H9 (cell line): Measurements from ENCODE around the gene SFTPA2. TPM values are rescaled to one million over a fixed set of nuclear protein-coding genes. Genes with fewer than 3 reads are reported as not detected.
"Not testable (repeated sequence)": the region's sequence is repeated elsewhere in the genome, so short reads cannot be mapped to it uniquely, and the experiment has no call there.

Experiments used
- DNase-seq: peaks from one replicate; pipeline ENCODE4 v3.0.0-alpha.2; 2017
- H2AFZ ChIP-seq: one replicate; pipeline ENCODE4 v1.6.1; 2013; ENCODE audit warnings: mild to moderate bottlenecking, low read length, control low read depth, moderate library complexity
- H2AK5ac ChIP-seq: 2 replicates; pipeline ENCODE4 v1.6.1; 2013; ENCODE audit warnings: low read length, control low read depth, mixed read lengths; ENCODE audit not compliant: insufficient read length
- H2BK120ac ChIP-seq: one replicate; pipeline ENCODE4 v1.6.1; 2013; ENCODE audit warnings: low read depth, mild to moderate bottlenecking, low read length, control low read depth, inconsistent platforms; ENCODE audit not compliant: poor library complexity, severe bottlenecking
- H2BK12ac ChIP-seq: 2 replicates; pipeline ENCODE4 v1.6.1; 2013; ENCODE audit warnings: low read length, control low read depth, mixed read lengths, low read depth; ENCODE audit not compliant: insufficient read length
- H2BK15ac ChIP-seq: 2 replicates; pipeline ENCODE4 v1.6.1; 2013; ENCODE audit warnings: low read depth, low read length, control low read depth
- H2BK20ac ChIP-seq: one replicate; pipeline ENCODE4 v1.6.1; 2013; ENCODE audit warnings: low read depth, mild to moderate bottlenecking, low read length, control low read depth, inconsistent platforms; ENCODE audit not compliant: poor library complexity, severe bottlenecking
- H2BK5ac ChIP-seq: 2 replicates; pipeline ENCODE4 v1.6.1; 2013; ENCODE audit warnings: low read length, control low read depth, mixed read lengths; ENCODE audit not compliant: insufficient read length
- H3K14ac ChIP-seq: 2 replicates; pipeline ENCODE4 v1.6.1; 2013; ENCODE audit warnings: low read length, control low read depth; ENCODE audit not compliant: insufficient read depth
- H3K18ac ChIP-seq: 2 replicates; pipeline ENCODE4 v1.6.1; 2013; ENCODE audit warnings: low read depth, mild to moderate bottlenecking, mixed read lengths, low read length, control low read depth; ENCODE audit not compliant: insufficient read length
- H3K23ac ChIP-seq: 2 replicates; pipeline ENCODE4 v1.6.1; 2013; ENCODE audit warnings: low read length, control low read depth, mixed read lengths, low read depth; ENCODE audit not compliant: insufficient read length
- H3K23me2 ChIP-seq: 2 replicates; pipeline ENCODE4 v1.6.1; 2013; ENCODE audit warnings: low read depth, mild to moderate bottlenecking, mixed read lengths, low read length, control low read depth; ENCODE audit not compliant: insufficient read length, poor library complexity, severe bottlenecking
- H3K27ac ChIP-seq: 2 replicates; pipeline ENCODE4 v1.5.1; 2013; ENCODE audit warnings: low read length, control low read depth, mixed read lengths, low read depth; ENCODE audit not compliant: insufficient read length
- H3K27me3 ChIP-seq: 2 replicates; pipeline ENCODE4 v1.6.1; 2013; ENCODE audit warnings: low read length, control low read depth, inconsistent platforms; ENCODE audit not compliant: insufficient read depth
- H3K4ac ChIP-seq: 2 replicates; pipeline ENCODE4 v1.6.1; 2013; ENCODE audit warnings: low read depth, mild to moderate bottlenecking, control low read depth, inconsistent platforms, low read length, moderate library complexity
- H3K4me1 ChIP-seq: 2 replicates; pipeline ENCODE4 v1.6.1; 2013; ENCODE audit warnings: low read length, control low read depth, inconsistent platforms; ENCODE audit not compliant: insufficient read depth
- H3K4me2 ChIP-seq: 2 replicates; pipeline ENCODE4 v1.6.1; 2013; ENCODE audit warnings: low read length, control low read depth, mixed read lengths; ENCODE audit not compliant: insufficient read length, insufficient read depth
- H3K56ac ChIP-seq: 2 replicates; pipeline ENCODE4 v1.6.1; 2013; ENCODE audit warnings: low read depth, mild to moderate bottlenecking, mixed read lengths, low read length, control low read depth; ENCODE audit not compliant: insufficient read length
- H3K79me1 ChIP-seq: 2 replicates; pipeline ENCODE4 v1.6.1; 2013; ENCODE audit warnings: low read depth, mild to moderate bottlenecking, moderate library complexity, low read length, control low read depth, inconsistent platforms; ENCODE audit not compliant: insufficient read depth, poor library complexity, severe bottlenecking
- H3K79me2 ChIP-seq: 2 replicates; pipeline ENCODE4 v1.6.1; 2013; ENCODE audit warnings: low read length, control low read depth, inconsistent platforms; ENCODE audit not compliant: insufficient read depth
- H3K9ac ChIP-seq: 2 replicates; pipeline ENCODE4 v1.6.1; 2013; ENCODE audit warnings: low read length, control low read depth, mixed read lengths; ENCODE audit not compliant: insufficient read length; ENCODE audit errors: extremely low read depth
- H3K9me3 ChIP-seq: one replicate; pipeline ENCODE4 v1.6.1; 2013; ENCODE audit warnings: low read depth, low read length, inconsistent platforms; ENCODE audit not compliant: control insufficient read depth
- H3T11ph ChIP-seq: one replicate; pipeline ENCODE4 v1.6.1; 2013; ENCODE audit warnings: mild to moderate bottlenecking, low read length, control low read depth, inconsistent platforms
- H4K20me1 ChIP-seq: one replicate; pipeline ENCODE4 v1.6.1; 2013; ENCODE audit not compliant: control insufficient read depth, insufficient read length, insufficient read depth
- H4K5ac ChIP-seq: 2 replicates; pipeline ENCODE4 v1.6.1; 2013; ENCODE audit warnings: low read depth, mild to moderate bottlenecking, mixed read lengths, low read length, control low read depth; ENCODE audit not compliant: insufficient read length
- H4K8ac ChIP-seq: replicated peaks from 2 replicates; pipeline ENCODE4 v1.6.1; 2013; ENCODE audit warnings: low read length, control low read depth, mixed read lengths, low read depth; ENCODE audit not compliant: insufficient read length
- H4K91ac ChIP-seq: 2 replicates; pipeline ENCODE4 v1.6.1; 2013; ENCODE audit warnings: low read depth, mild to moderate bottlenecking, moderate library complexity, mixed read lengths, low read length, control low read depth; ENCODE audit not compliant: insufficient read length
- H3K27ac Mint-ChIP-seq, 3 experiments: 2 replicates in 2 of 3; 3 replicates in 1 of 3; pipeline ENCODE4 v1.8.0; 2020 to 2021; ENCODE audit warnings: mixed read lengths in 3 of 3, mild to moderate bottlenecking in 1 of 3, moderate library complexity in 1 of 3
- H3K27me3 Mint-ChIP-seq: 2 replicates; pipeline ENCODE4 v1.8.0; 2021; ENCODE audit warnings: low read depth, mild to moderate bottlenecking, moderate library complexity, mixed read lengths
- H3K36me3 Mint-ChIP-seq, 3 experiments: 2 replicates in 2 of 3; 3 replicates in 1 of 3; pipeline ENCODE4 v1.8.0; 2020 to 2021; ENCODE audit warnings: low read depth in 3 of 3, mixed read lengths in 3 of 3; ENCODE audit not compliant: insufficient read depth in 1 of 3
- H3K4me1 Mint-ChIP-seq, 2 experiments: 2 replicates each; pipeline ENCODE4 v1.8.0; 2020; ENCODE audit warnings: mixed read lengths in 2 of 2
- H3K4me3 Mint-ChIP-seq, 2 experiments: 2 replicates in 1 of 2; 3 replicates in 1 of 2; pipeline ENCODE4 v1.8.0; 2020 to 2021; ENCODE audit warnings: mild to moderate bottlenecking in 2 of 2, mixed read lengths in 2 of 2, moderate library complexity in 1 of 2
- H3K9me3 Mint-ChIP-seq, 2 experiments: 2 replicates in 1 of 2; 3 replicates in 1 of 2; pipeline ENCODE4 v1.8.0; 2020; ENCODE audit warnings: mild to moderate bottlenecking in 2 of 2, mixed read lengths in 2 of 2, moderate library complexity in 1 of 2
- WGBS: extraction: QIAGEN DNeasy Blood & Tissue Kit; methylation state at CpG from one replicate; pipeline ENCODE4 v1.1.7; 2013; ENCODE audit warnings: missing lambda C conversion rate, low lambda C conversion rate, mixed read lengths; ENCODE audit not compliant: insufficient read length; ENCODE audit errors: extremely low coverage; 5-methylcytosine and 5-hydroxymethylcytosine counted together
- total RNA-seq: library from RNA; stranded (reverse); gene quantifications from 2 replicates; pipeline ENCODE4 v1.2.1, GENCODE V29; 2021
- TF ChIP-seq, protein P1 (sequence below): fragments of 200-600 bp; sonication (generic); conservative IDR thresholded peaks from 3 replicates; pipeline ENCODE4 v1.8.0; 2021; ENCODE audit warnings: antibody characterized with exemption, mild to moderate bottlenecking

Gene SFTPA2
- total RNA-seq, 1 experiment from 2014 or later = not detected

DNA sequence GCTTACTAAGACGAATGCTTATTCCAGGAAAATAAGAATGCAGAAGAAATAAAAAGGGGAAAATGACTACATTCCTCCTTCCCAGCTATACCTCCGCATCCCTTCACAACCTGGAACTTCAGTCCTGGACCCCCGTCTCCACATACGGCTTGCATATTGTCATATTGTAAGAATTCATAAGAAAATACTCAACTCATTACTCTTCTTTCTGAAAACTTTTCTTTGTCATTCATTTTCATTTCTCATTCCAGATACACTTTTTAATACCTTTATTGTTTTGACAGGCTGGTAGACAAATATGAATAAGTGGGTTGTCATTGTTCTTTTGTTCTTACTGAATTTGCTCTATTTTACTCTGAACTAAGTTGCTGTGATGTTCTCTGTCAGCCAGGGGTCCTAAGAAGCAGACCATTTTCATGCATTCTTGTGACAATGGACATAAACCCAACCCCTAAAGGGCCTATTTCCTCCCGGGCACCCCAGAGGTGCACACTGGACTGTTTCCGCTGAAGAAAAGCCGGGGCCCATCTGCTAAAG, 23.3 kb upstream of the SFTPA2 start:
- no peak for DNase-seq
- Mint-ChIP-seq H3K4me3 (no peak overlapping the region), H3K27me3 (peaks cover 10% of the 10 kb centered on the region), H3K9me3 (peaks cover 3 to 6% of the 10 kb centered on the region in 2 experiments; a peak in 4 of 5 replicates), H3K4me1 (peaks cover 0 to 4% of the 10 kb centered on the region in 2 experiments; a peak in 1 of 4 replicates), H3K36me3 (no peaks in the 10 kb centered on the region), H3K27ac (no peak overlapping the region)
- Histone ChIP-seq H3K4ac (no peak overlapping the region), H3K4me1 (no peaks in the 10 kb centered on the region), H3K79me1 (no peaks in the 10 kb centered on the region), H2BK20ac (no peak overlapping the region), H4K8ac (no peak overlapping the region), H3K9me3 (no peaks in the 10 kb centered on the region), H3K23ac (no peak overlapping the region), H2AFZ (no peak overlapping the region), H3K56ac (no peak overlapping the region), H2BK15ac (no peak overlapping the region), H3K27ac (no peak overlapping the region), H2BK5ac (no peak overlapping the region), H4K91ac (no peak overlapping the region), H3K18ac (no peak overlapping the region), H3K27me3 (no peaks in the 10 kb centered on the region), H2BK12ac (no peak overlapping the region), H3K79me2 (no peaks in the 10 kb centered on the region), H3T11ph (no peak overlapping the region), H3K4me2 (no peak overlapping the region), H3K9ac (no peak overlapping the region), H2BK120ac (no peak overlapping the region), H4K20me1 (no peaks in the 10 kb centered on the region), H2AK5ac (no peak overlapping the region), H3K23me2 (no peaks in the 10 kb centered on the region), H3K14ac (no peak overlapping the region), H4K5ac (no peak overlapping the region)
- TF ChIP-seq, protein P1, sequence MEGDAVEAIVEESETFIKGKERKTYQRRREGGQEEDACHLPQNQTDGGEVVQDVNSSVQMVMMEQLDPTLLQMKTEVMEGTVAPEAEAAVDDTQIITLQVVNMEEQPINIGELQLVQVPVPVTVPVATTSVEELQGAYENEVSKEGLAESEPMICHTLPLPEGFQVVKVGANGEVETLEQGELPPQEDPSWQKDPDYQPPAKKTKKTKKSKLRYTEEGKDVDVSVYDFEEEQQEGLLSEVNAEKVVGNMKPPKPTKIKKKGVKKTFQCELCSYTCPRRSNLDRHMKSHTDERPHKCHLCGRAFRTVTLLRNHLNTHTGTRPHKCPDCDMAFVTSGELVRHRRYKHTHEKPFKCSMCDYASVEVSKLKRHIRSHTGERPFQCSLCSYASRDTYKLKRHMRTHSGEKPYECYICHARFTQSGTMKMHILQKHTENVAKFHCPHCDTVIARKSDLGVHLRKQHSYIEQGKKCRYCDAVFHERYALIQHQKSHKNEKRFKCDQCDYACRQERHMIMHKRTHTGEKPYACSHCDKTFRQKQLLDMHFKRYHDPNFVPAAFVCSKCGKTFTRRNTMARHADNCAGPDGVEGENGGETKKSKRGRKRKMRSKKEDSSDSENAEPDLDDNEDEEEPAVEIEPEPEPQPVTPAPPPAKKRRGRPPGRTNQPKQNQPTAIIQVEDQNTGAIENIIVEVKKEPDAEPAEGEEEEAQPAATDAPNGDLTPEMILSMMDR = no peak
- no CpG with 5 or more reads among the region's 7 CpGs for WGBS

DNA sequence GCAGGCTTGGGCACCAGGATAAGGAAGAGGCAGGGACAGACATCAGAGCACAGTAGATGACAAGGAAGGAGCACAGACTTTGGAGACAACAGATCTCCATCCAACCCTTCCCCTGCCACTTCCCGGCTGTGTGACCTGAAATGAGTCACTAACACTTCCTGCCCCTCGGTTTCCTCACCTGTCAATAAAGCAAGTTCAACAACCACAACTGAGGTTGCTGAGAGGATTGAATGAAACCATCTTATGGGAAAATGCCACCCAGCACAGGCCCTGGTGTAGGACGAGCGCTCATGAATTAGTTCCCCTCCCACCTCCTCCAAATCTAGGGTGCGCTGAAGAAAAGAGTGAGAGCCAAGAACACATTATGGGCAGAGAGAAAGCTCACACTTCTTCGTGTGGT, 22.7 kb upstream of the SFTPA2 start:
- H2BK15ac ChIP-seq, H2AK5ac ChIP-seq, H3K27me3 Mint-ChIP-seq, H3K23ac ChIP-seq, H3K79me1 ChIP-seq, H2BK20ac ChIP-seq, H3K27me3 ChIP-seq, H3K27ac Mint-ChIP-seq, H3T11ph ChIP-seq, H3K4me1 Mint-ChIP-seq, H3K4ac ChIP-seq, H3K4me2 ChIP-seq, DNase-seq, H3K23me2 ChIP-seq, H2AFZ ChIP-seq, H3K4me1 ChIP-seq, H2BK5ac ChIP-seq, H4K20me1 ChIP-seq, H3K79me2 ChIP-seq, H3K56ac ChIP-seq, H3K9ac ChIP-seq, H3K18ac ChIP-seq, H4K5ac ChIP-seq, H4K91ac ChIP-seq, H3K36me3 Mint-ChIP-seq, H3K9me3 Mint-ChIP-seq, H4K8ac ChIP-seq, H3K9me3 ChIP-seq, H3K4me3 Mint-ChIP-seq, H2BK120ac ChIP-seq, H2BK12ac ChIP-seq, H3K14ac ChIP-seq, H3K27ac ChIP-seq: not testable (repeated sequence)
- no CpG with 5 or more reads among the region's 6 CpGs for WGBS
